HEK293T (cell line): ENCODE data around the gene ATP8A1.

Source experiments
- CTCF ChIA-PET: fragments of 350-600 bp; formaldehyde crosslinking; extraction: SDS; loops from one replicate; lab custom pipeline; 2021; ENCODE audit warnings: antibody characterized with exemption, inconsistent platforms; lab: Yijun Ruan, JAX
- POLR2A ChIA-PET: fragments of 350-600 bp; formaldehyde crosslinking; extraction: SDS; loops from one replicate; lab custom pipeline; 2020; ENCODE audit warnings: antibody characterized with exemption, inconsistent platforms; lab: Yijun Ruan, JAX
- DNase-seq: peaks from one replicate; pipeline ENCODE4 v3.0.0; 2012; ENCODE audit warnings: mixed read lengths; ENCODE audit errors: extremely low spot score
- ARNT ChIP-seq: fragments of 450-650 bp; IDR thresholded peaks from 2 replicates; pipeline ENCODE4 v1.6.1; 2017; ENCODE audit warnings: mild to moderate bottlenecking
- BHLHE40 ChIP-seq: fragments of 450-650 bp; IDR thresholded peaks from 2 replicates; pipeline ENCODE4 v1.6.1; 2016; ENCODE audit warnings: mild to moderate bottlenecking, moderate library complexity, borderline replicate concordance
- CTBP1 ChIP-seq: fragments of 450-650 bp; IDR thresholded peaks from 2 replicates; pipeline ENCODE4 v1.6.1; 2016; ENCODE audit warnings: borderline replicate concordance
- ELF4 ChIP-seq: fragments of 450-650 bp; IDR thresholded peaks from 2 replicates; pipeline ENCODE4 v1.6.1; 2017; ENCODE audit warnings: antibody characterized with exemption
- FOXA1 ChIP-seq: fragments of 450-650 bp; IDR thresholded peaks from 2 replicates; pipeline ENCODE4 v1.6.1; 2016; ENCODE audit warnings: mild to moderate bottlenecking
- FOXK2 ChIP-seq: fragments of 450-650 bp; IDR thresholded peaks from 2 replicates; pipeline ENCODE4 v1.6.1; 2016; ENCODE audit warnings: mild to moderate bottlenecking
- FOXM1 ChIP-seq: fragments of 450-650 bp; IDR thresholded peaks from 2 replicates; pipeline ENCODE4 v1.6.1; 2017; ENCODE audit warnings: mild to moderate bottlenecking, borderline replicate concordance
- HDGF ChIP-seq: fragments of 450-650 bp; IDR thresholded peaks from 2 replicates; pipeline ENCODE4 v1.6.1; 2017; ENCODE audit warnings: antibody characterized with exemption, borderline replicate concordance
- L3MBTL2 ChIP-seq: fragments of 450-650 bp; conservative IDR thresholded peaks from 2 replicates; pipeline ENCODE4 v1.6.1; 2016; ENCODE audit warnings: mild to moderate bottlenecking
- LEF1 ChIP-seq: fragments of 450-650 bp; IDR thresholded peaks from 2 replicates; pipeline ENCODE4 v1.6.1; 2017; ENCODE audit warnings: mild to moderate bottlenecking, borderline replicate concordance
- NFRKB ChIP-seq: fragments of 450-650 bp; IDR thresholded peaks from 2 replicates; pipeline ENCODE4 v1.6.1; 2016; ENCODE audit warnings: mild to moderate bottlenecking, moderate library complexity
- SP1 ChIP-seq: fragments of 450-650 bp; IDR thresholded peaks from 2 replicates; pipeline ENCODE4 v1.6.1; 2017
- SUZ12 ChIP-seq: fragments of 450-650 bp; IDR thresholded peaks from 2 replicates; pipeline ENCODE4 v1.6.1; 2016; ENCODE audit warnings: mild to moderate bottlenecking
- TARDBP ChIP-seq: fragments of 450-650 bp; IDR thresholded peaks from 2 replicates; pipeline ENCODE4 v1.6.1; 2016
- ZNF384 ChIP-seq: fragments of 450-650 bp; IDR thresholded peaks from 2 replicates; pipeline ENCODE4 v1.6.1; 2016
- TF ChIP-seq, protein P1 (sequence below): fragments of 450-650 bp; IDR thresholded peaks from 2 replicates; pipeline ENCODE4 v1.6.1; 2016

Gene ATP8A1

DNA sequence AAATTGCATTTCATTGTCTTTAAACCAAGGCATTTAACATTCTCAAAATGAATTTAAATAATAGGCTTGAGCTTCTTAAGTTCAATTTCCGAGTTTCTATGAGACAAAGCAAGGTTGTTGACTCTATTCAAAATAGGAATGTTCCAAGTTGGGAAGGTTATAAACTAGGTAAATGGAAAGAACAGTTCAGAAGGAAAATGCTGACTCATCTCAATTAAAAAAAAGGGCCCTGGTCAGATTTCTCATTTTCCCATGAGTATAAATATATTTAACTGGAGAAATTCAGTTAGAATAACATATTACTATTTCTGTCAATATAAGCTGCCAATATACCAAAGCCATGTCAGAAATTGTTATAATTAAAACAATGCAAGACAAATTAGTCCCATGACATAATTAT, 113.8 kb downstream of the ATP8A1 start:
- POLR2A ChIA-PET = no interaction called here
- DNase-seq = no peak
- CTCF ChIA-PET = interaction anchor here (0.7 kb wide), 1 partner anchor 167 kb away, joined by 5 read pairs; no protein-coding TSS in a partner anchor
- TF ChIP-seq ELF4 (no peak), ZNF384 (no peak), FOXK2 (no peak), BHLHE40 (no peak), ARNT (no peak), TARDBP (no peak), LEF1 (no peak), SUZ12 (no peak), FOXM1 (no peak), CTBP1 (no peak), HDGF (no peak), SP1 (no peak), L3MBTL2 (no peak), FOXA1 (no peak), NFRKB (no peak)
- TF ChIP-seq, protein P1, sequence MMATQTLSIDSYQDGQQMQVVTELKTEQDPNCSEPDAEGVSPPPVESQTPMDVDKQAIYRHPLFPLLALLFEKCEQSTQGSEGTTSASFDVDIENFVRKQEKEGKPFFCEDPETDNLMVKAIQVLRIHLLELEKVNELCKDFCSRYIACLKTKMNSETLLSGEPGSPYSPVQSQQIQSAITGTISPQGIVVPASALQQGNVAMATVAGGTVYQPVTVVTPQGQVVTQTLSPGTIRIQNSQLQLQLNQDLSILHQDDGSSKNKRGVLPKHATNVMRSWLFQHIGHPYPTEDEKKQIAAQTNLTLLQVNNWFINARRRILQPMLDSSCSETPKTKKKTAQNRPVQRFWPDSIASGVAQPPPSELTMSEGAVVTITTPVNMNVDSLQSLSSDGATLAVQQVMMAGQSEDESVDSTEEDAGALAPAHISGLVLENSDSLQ = no peak

DNA sequence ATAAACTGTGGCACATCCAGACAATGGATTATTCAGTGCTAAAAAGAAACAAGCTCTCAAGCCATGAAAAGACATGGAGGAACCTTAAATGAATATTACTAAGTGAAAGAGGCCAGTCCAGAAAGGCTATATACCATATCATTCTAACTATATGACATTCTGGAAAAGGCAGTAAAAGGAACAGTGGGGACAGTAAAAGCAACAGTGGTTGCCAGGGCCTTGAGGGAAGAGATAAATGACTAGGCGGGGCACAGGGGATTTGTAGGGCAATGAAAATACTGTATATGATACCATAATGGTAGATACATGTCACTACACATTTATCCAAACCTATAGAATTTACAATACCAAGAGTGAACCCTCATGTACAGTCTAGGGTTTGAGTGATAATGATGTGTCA, 115.3 kb downstream of the ATP8A1 start:
- DNase-seq = no peak
- no peak for TF ChIP-seq BHLHE40
- TF ChIP-seq FOXA1 = no peak
- TF ChIP-seq FOXM1 = no peak
- no peak for TF ChIP-seq CTBP1
- TF ChIP-seq FOXK2 = no peak
- no peak for TF ChIP-seq NFRKB
- no peak for TF ChIP-seq HDGF
- no peak for TF ChIP-seq LEF1
- TF ChIP-seq SP1 = no peak
- no peak for TF ChIP-seq ARNT
- TF ChIP-seq, protein P1 = no peak
- ChIA-PET POLR2A (no interaction called here), CTCF (no interaction called here)

DNA sequence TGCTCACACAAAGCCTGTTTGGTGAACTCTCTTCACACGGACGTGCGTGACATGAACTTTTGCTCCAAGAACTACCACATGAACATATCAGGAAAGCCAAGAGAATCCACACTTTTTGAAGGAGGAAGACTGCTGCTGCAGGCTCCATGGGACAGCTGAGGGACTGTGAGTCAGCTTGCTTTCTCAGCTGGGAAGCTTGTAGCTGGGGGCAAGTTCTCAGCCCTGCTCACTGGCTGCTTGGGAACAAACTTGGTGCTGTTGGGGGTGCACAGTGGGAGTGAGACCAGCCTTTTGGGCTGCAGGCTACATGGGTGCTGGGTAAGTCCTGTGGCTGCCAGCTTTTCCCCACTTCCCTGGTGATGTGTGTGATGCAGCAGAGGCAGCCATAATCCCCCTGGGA, 123.9 kb downstream of the ATP8A1 start:
- DNase-seq = no peak
- no peak for TF ChIP-seq FOXM1
- TF ChIP-seq FOXA1 = no peak
- TF ChIP-seq BHLHE40 = no peak
- TF ChIP-seq FOXK2 = no peak
- TF ChIP-seq L3MBTL2 = no peak
- no peak for TF ChIP-seq TARDBP
- no peak for TF ChIP-seq ZNF384
- TF ChIP-seq, protein P1 = no peak
- no peak for TF ChIP-seq NFRKB
- no peak for TF ChIP-seq CTBP1
- TF ChIP-seq SP1 = no peak
- TF ChIP-seq HDGF = no peak
- no peak for TF ChIP-seq ELF4
- POLR2A ChIA-PET = no interaction called here
- CTCF ChIA-PET = no interaction called here

DNA sequence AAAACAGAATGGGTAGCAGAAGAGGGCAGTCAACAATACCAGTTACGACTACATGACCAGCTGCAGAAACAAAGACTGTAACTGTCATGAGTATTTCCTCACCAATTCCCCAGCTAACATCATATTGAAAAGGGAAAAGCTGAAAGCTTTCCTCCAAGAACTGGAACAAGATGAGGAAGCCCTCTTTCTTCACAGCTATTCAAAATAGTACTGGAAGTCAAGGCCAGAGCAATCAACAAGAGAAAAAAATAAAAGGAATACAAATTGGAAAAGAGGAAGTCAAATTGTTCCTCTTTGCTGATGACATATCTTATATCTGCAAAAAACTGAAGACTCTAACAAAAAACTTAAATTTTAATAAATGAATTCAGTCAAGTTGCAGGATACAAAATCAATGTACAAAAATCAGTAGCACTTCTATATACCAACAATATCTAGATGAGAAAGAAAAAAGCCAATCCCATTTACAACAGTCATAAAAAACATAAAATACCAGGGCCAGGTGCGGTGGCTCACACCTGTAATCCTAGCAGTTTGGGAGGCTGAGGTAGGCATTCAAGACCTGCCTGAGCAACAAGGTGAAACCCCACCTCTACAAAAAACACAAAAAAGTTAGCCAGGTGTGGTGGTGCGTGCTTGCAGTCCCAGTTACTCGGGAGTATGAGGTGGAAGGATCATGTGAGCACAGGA, 125.4 kb downstream of the ATP8A1 start:
- no peak for DNase-seq
- TF ChIP-seq SP1 (no peak), CTBP1 (no peak), TARDBP (no peak), LEF1 (no peak), NFRKB (no peak), L3MBTL2 (no peak), SUZ12 (no peak), FOXA1 (no peak), FOXM1 (no peak), HDGF (no peak), ZNF384 (no peak), FOXK2 (no peak), ARNT (no peak), ELF4 (no peak)
- TF ChIP-seq, protein P1 = no peak
- ChIA-PET POLR2A (no interaction called here), CTCF (interaction anchor here (0.7 kb wide), 1 partner anchor 10 kb away, joined by 3 read pairs; no protein-coding TSS in a partner anchor)

DNA sequence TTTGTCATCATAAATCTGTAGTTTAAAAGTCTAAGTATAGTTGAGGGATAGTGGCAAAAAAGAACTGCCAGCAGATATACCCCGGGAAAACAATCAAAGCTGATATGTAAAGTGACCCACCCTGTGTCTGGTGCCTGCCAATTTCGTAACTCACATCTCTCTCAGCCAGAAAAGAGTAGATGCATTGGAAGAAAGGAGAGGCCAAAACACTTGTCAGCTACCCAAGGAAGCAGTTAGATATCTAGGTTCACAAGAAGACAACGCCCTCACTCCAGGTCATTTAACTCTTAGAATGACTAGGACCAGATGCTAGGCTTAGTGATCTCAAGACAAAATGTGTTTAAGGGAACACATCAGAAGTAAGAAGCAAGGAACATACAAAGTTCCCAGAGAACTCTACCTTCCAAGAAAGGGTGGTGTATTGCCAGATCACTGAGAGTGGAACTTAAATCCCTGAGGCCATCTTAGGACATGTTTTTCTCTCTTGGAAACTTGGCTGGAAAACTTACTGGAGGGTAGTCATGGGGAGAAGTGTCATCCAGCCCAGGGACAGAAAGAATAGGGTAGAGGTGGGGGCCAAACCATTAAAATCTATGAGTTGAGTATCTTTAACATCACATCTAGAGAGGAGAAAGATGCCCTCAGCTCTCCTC, 133.7 kb downstream of the ATP8A1 start:
- POLR2A ChIA-PET = no interaction called here
- TF ChIP-seq LEF1 = no peak
- TF ChIP-seq ZNF384 = no peak
- no peak for TF ChIP-seq ARNT
- TF ChIP-seq TARDBP = no peak
- no peak for TF ChIP-seq HDGF
- no peak for DNase-seq
- CTCF ChIA-PET = no interaction called here
